ENCODE measurements around the gene FOXP2. TPM values are rescaled to one million over a fixed set of nuclear protein-coding genes. Genes with fewer than 3 reads are reported as not detected.

FOXP2 gene
- total and polyA plus RNA-seq, 2 of the 4 experiments (the other 2 are of a cell fraction): 0.89 to 1.1 TPM

DNA sequence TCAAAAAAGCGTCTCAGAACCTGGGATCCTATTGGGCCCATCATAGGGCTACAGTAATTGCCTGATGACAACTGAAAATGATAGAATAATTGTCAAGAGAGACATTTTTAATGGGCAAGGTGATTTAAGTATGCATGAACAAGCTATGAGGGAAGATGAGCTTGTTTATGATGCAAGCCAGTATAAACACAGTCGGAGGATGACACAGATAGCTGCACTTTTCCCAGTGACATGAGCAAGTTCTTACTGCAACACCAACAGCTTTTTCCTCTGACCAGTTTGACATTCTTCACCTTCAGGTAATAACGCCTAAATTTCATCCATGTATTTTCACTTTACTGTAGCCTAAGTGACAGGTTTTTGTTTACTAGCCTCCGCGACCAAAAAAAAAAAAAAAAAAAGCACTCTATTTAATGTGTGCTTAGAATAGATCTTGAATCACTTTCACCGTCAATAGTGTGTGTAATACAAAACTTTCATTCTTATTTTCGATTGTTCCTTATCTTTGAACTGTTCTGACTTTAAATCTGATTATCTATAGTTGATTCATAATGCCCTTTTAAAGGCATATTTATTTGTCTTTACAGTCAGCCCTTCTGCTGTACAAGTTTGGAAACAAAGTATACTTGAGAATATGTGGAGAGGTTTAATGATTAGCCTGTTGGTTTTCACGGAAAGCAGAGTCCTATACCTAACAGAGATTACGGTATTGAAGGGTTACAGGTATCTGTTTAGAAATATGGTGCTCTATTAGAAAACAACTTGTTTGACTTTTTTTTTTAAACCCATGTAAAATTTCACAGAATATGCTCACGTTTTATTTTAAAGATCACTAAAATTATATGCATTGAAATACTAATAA is 1.7 kb downstream of the FOXP2 start:
- no peak overlapping the region for H3K4me3 ChIP-seq (ENCODE audit: insufficient read depth, low read depth, low read length)
- no peak for ATAC-seq (ENCODE audit: low read depth)
- CTCF ChIA-PET: interaction anchor here (0.6 to 0.8 kb wide), 2 partner anchors 10 to 483 kb away, joined by 3 to 6 read pairs; no protein-coding TSS in a partner anchor

More for the DNA sequence above, 1.7 kb downstream of the FOXP2 start:
- DNase-seq: peak; percentile 40
- no peak for TF ChIP-seq BHLHE40 (IDR thresholded peaks at IDR 0.05; ENCODE audit: low read depth, low read length)
- peak; percentile 49; the same call in 1 of the 2 replicates for TF ChIP-seq CEBPB (IDR thresholded peaks at IDR 0.05; ENCODE audit: low read depth, low read length)
- no peak for TF ChIP-seq SMC3 (IDR thresholded peaks at IDR 0.05; ENCODE audit: low read depth, low read length)
- Histone ChIP-seq H3K14ac (replicated peaks; ENCODE audit: low read depth, low read length) (no peak overlapping the region), H3K36me3 (ENCODE audit: control insufficient read depth, insufficient read depth, low read length) (no peaks in the 10 kb centered on the region), H2AFZ (replicated peaks; ENCODE audit: low read length, poor library complexity) (no peak overlapping the region), H2BK15ac (ENCODE audit: low read depth, low read length) (no peak overlapping the region), H4K8ac (ENCODE audit: low read depth in 2 of 2, low read length in 2 of 2) (no peak overlapping the region), H2AK5ac (ENCODE audit: low read depth, low read length) (no peak overlapping the region), H2BK20ac (ENCODE audit: low read depth, low read length) (no peak overlapping the region), H4K5ac (ENCODE audit: low read depth, low read length) (no peak overlapping the region), H3K27me3 (ENCODE audit: control insufficient read depth, insufficient read depth, low read length) (no peaks in the 10 kb centered on the region), H2AK9ac (replicated peaks; ENCODE audit: low read depth, low read length, poor library complexity) (no peak overlapping the region), H4K20me1 (ENCODE audit: insufficient read depth, low read length) (no peaks in the 10 kb centered on the region), H2BK5ac (ENCODE audit: low read depth, low read length, poor library complexity, severe bottlenecking) (no peak overlapping the region), H3K79me1 (ENCODE audit: low read depth in 1 of 2, low read length in 2 of 2) (no peaks in the 10 kb centered on the region), H3K18ac (ENCODE audit: low read depth, low read length) (no peak overlapping the region), H4K91ac (ENCODE audit: insufficient read depth, low read depth, low read length) (no peak overlapping the region), H3K4me2 (ENCODE audit: low read depth, low read length) (0 out of 2 replicates have a peak overlapping the region, but pooled peaks have one; percentile 33), H3K9me1 (ENCODE audit: insufficient read depth, low read length) (peaks cover 6% of the 10 kb centered on the region; the same call in 1 of the 2 replicates), H3K9me3 (ENCODE audit: control insufficient read depth, insufficient read depth, low read length) (no peaks in the 10 kb centered on the region), H3K23ac (ENCODE audit: low read depth, low read length) (no peak overlapping the region), H3K4me1 (ENCODE audit: control insufficient read depth, insufficient read depth, low read length) (peaks cover 13% of the 10 kb centered on the region), H3K56ac (ENCODE audit: extremely low read depth, insufficient read depth, low read length) (no peak overlapping the region), H3K4ac (ENCODE audit: low read depth, low read length) (no peak overlapping the region), H2BK120ac (ENCODE audit: low read depth, low read length) (no peak overlapping the region), H3K9ac (ENCODE audit: low read depth, low read length) (no peak overlapping the region), H3K27ac (ENCODE audit: insufficient read depth, low read length) (no peak overlapping the region)
- intact Hi-C loops (cut with micrococcal nuclease): no loop called here
- in situ Hi-C loops (cut with MboI; ENCODE audit: low sequenced_read_pairs): no loop called here
- POLR2A ChIA-PET (ENCODE audit: unreplicated experiment): no interaction called here
- WGBS, 2 experiments (ENCODE audit: extremely low coverage in 2 of 2, insufficient read length in 1 of 2): no CpG with 5 or more reads among the region's 10 CpGs
- BruUV-seq (replicated peaks): no TSS peak
- dilution Hi-C loops (cut with HindIII; ENCODE audit: low sequenced_read_pairs, unreplicated experiment): no loop called here

All from IMR-90 (cell line).